ENCODE results near the gene UBASH3A.

UBASH3A gene

GRCh38 chr21:42366292-42367010, 37.3 kb upstream of the UBASH3A start, which contains the start of gene TFF1:
Gene TFF1 (minus strand): TSS chr21:42366535. CDS start chr21:42366495, 40 bp downstream.
- peak; percentile 1; the same call in 1 of the 2 replicates for TF ChIP-seq JUND (IDR thresholded peaks at IDR 0.05; ENCODE audit: low read depth)
- in situ Hi-C loops (cut with HindIII; ENCODE audit: low pct_unique_long_range_greater_than_20kb, low sequenced_read_pairs) = no loop called here
- peak in 1 of 2 experiments; percentile 64 for DNase-seq (ENCODE audit: low read depth in 1 of 2, low spot score in 1 of 2)

GRCh38 chr21:42367367-42368165, 36.1 kb upstream of the UBASH3A start:
- peak in 1 of 2 experiments; percentile 64 for DNase-seq (ENCODE audit: low read depth in 1 of 2, low spot score in 1 of 2)
- no peak for TF ChIP-seq JUND (IDR thresholded peaks at IDR 0.05; ENCODE audit: low read depth)
- in situ Hi-C loops (cut with HindIII; ENCODE audit: low pct_unique_long_range_greater_than_20kb, low sequenced_read_pairs) = no loop called here

- in situ Hi-C loops (cut with HindIII; ENCODE audit: low pct_unique_long_range_greater_than_20kb, low sequenced_read_pairs) = no loop called here
- DNase-seq (ENCODE audit: low read depth in 1 of 2, low spot score in 1 of 2) = no peak
- TF ChIP-seq JUND (IDR thresholded peaks at IDR 0.05; ENCODE audit: low read depth) = no peak
Observed at GRCh38 chr21:42369821-42370220, 33.9 kb upstream of the UBASH3A start.

- in situ Hi-C loops (cut with HindIII; ENCODE audit: low pct_unique_long_range_greater_than_20kb, low sequenced_read_pairs) = no loop called here
- no peak for TF ChIP-seq JUND (IDR thresholded peaks at IDR 0.05; ENCODE audit: low read depth)
- DNase-seq (ENCODE audit: low read depth in 1 of 2, low spot score in 1 of 2) = no peak
Observed at GRCh38 chr21:42370894-42371654, 32.6 kb upstream of the UBASH3A start.

GRCh38 chr21:42373196-42373907, 30.4 kb upstream of the UBASH3A start:
- no peak for DNase-seq (ENCODE audit: low read depth in 1 of 2, low spot score in 1 of 2)
- no peak for TF ChIP-seq JUND (IDR thresholded peaks at IDR 0.05; ENCODE audit: low read depth)
- in situ Hi-C loops (cut with HindIII; ENCODE audit: low pct_unique_long_range_greater_than_20kb, low sequenced_read_pairs) = no loop called here

GRCh38 chr21:42373908-42374455, 29.7 kb upstream of the UBASH3A start:
- DNase-seq (ENCODE audit: low read depth in 1 of 2, low spot score in 1 of 2) = no peak
- in situ Hi-C loops (cut with HindIII; ENCODE audit: low pct_unique_long_range_greater_than_20kb, low sequenced_read_pairs) = no loop called here
- no peak for TF ChIP-seq JUND (IDR thresholded peaks at IDR 0.05; ENCODE audit: low read depth)

GRCh38 chr21:42374457-42374856, 29.2 kb upstream of the UBASH3A start:
- TF ChIP-seq JUND (IDR thresholded peaks at IDR 0.05; ENCODE audit: low read depth) = no peak
- in situ Hi-C loops (cut with HindIII; ENCODE audit: low pct_unique_long_range_greater_than_20kb, low sequenced_read_pairs) = no loop called here
- DNase-seq (ENCODE audit: low read depth in 1 of 2, low spot score in 1 of 2) = no peak

GRCh38 chr21:42374864-42375499, 28.7 kb upstream of the UBASH3A start:
- in situ Hi-C loops (cut with HindIII; ENCODE audit: low pct_unique_long_range_greater_than_20kb, low sequenced_read_pairs) = no loop called here
- DNase-seq (ENCODE audit: low read depth in 1 of 2, low spot score in 1 of 2) = no peak
- TF ChIP-seq JUND (IDR thresholded peaks at IDR 0.05; ENCODE audit: low read depth) = no peak

GRCh38 chr21:42375506-42375905, 28.2 kb upstream of the UBASH3A start:
- in situ Hi-C loops (cut with HindIII; ENCODE audit: low pct_unique_long_range_greater_than_20kb, low sequenced_read_pairs) = no loop called here
- DNase-seq (ENCODE audit: low read depth in 1 of 2, low spot score in 1 of 2) = peak in 1 of 2 experiments; percentile 42
- TF ChIP-seq JUND (IDR thresholded peaks at IDR 0.05; ENCODE audit: low read depth) = no peak

- in situ Hi-C loops (cut with HindIII; ENCODE audit: low pct_unique_long_range_greater_than_20kb, low sequenced_read_pairs) = no loop called here
- no peak for TF ChIP-seq JUND (IDR thresholded peaks at IDR 0.05; ENCODE audit: low read depth)
- no peak for DNase-seq (ENCODE audit: low read depth in 1 of 2, low spot score in 1 of 2)
Observed at GRCh38 chr21:42375966-42376337, 27.8 kb upstream of the UBASH3A start.

- in situ Hi-C loops (cut with HindIII; ENCODE audit: low pct_unique_long_range_greater_than_20kb, low sequenced_read_pairs) = no loop called here
- no peak; the same call in 1 of the 2 replicates for TF ChIP-seq JUND (IDR thresholded peaks at IDR 0.05; ENCODE audit: low read depth)
- peak; percentile 44 to 88 for DNase-seq (ENCODE audit: low read depth in 1 of 2, low spot score in 1 of 2)
Observed at GRCh38 chr21:42376338-42376982, 27.2 kb upstream of the UBASH3A start.
